COLO829 (cell line): Measurements from ENCODE around the gene C8G.

ENCODE experiments used
- DNase-seq: peaks from one replicate; pipeline ENCODE4 v3.0.0; 2012; ENCODE audit warnings: low spot score

C8G gene

DNA sequence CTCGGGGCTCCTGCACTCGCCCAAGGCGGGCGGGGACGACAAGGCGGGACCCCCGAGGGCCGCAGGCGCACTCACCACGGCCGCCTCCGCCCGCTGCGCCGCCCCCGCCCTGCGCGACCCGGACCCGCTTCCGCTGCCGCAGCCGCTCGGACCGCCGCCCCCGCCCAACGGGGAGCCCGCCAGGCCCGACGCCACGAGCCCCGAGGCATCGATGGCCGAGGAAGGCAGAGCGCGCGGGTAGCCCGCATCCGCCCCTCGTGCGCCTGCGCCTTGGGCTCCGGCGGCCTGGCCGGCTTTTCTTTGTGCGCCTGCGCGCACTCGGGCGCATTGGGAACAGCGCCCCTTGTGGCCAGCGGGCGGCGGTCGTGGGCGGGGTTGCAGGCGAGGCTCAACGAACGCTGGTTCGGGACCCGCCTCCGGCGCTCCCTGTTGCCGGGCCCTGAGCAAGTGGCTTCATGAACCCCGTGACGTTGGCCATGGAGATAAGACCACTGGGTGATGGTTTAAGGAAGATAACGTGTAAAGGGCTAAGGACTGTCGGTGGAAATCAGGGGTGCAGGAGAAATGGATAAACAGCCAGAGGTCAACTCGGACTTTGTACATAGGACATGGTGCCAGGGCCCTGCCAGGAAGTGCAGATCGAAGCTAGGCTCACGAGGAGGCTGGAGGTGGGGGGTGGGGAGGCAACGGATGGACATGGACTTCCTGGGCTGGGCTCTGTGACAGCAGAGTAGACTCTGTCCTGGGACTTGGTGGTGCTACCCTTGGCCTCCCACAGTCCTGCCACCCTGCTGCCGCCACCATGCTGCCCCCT is at the start of gene C8G, which contains the start of gene FBXW5:
Gene C8G (plus strand): TSS at position 725 of the 814 bp plus-strand sequence. CDS start 78 bp downstream, at position 803.
Gene FBXW5 (minus strand): TSS at position 220 of the 814 bp plus-strand sequence. CDS start 655 bp downstream, outside the sequence.
- peak; percentile 98 for DNase-seq

GRCh38 chr9:136896027-136896426 is 49.0 kb upstream of the C8G start:
- no peak for DNase-seq

DNA sequence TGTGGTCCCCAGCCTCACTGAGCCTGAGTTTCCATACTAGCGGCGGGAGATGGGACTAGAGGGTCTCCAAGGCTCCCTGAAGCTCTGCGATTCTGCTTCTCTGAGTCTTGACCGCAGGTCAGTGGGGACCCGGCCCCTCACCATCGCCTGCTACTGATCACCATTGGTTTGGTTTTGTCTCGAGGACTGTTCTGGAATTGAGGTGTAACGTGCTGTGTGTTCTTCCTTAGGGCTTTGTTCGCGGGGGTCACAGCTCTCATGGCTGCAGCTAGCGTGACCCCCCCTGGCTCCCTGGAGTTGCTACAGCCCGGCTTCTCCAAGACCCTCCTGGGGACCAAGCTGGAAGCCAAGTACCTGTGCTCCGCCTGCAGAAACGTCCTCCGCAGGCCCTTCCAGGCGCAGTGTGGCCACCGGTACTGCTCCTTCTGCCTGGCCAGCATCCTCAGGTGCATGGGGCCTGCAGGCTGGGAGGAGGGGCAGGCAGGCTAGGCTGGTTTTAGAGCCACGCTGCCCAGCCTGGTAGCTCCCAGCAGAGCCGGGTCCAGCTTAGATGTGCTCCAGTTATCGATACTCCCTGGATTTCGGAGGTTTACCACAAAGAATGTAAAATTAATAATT is 46.5 kb upstream of the C8G start:
- no peak for DNase-seq

GRCh38 chr9:136899196-136899595 is 45.8 kb upstream of the C8G start:
- no peak for DNase-seq

- no peak for DNase-seq
These were observed 44.5 kb upstream of the C8G start for GRCh38 chr9:136900556-136900955.

DNA sequence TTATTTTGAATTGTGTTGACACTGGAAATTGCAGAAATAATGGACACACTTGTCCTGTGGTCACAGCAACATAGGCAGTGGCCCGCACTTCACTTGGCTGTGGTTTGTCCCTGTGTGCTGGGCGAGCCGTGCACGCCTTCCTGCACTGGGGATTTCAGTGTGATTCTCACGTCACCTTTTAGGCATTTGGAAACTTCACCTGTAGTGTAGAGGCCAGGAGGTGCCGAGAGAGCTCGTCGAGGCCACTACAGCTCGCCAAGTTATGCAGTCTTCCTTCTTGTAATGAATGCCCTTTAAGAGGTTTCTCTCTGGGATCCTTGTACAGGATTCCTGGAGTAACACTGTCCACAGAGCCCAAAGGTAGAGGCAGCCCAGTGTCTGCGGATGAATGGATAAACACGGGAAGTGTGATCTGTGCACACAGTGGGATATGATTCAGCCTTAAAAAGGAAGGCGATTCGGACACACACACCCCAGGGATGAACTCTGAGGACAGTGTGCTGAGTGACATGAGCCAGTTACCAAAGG is 44.0 kb upstream of the C8G start:
- no peak for DNase-seq

DNA sequence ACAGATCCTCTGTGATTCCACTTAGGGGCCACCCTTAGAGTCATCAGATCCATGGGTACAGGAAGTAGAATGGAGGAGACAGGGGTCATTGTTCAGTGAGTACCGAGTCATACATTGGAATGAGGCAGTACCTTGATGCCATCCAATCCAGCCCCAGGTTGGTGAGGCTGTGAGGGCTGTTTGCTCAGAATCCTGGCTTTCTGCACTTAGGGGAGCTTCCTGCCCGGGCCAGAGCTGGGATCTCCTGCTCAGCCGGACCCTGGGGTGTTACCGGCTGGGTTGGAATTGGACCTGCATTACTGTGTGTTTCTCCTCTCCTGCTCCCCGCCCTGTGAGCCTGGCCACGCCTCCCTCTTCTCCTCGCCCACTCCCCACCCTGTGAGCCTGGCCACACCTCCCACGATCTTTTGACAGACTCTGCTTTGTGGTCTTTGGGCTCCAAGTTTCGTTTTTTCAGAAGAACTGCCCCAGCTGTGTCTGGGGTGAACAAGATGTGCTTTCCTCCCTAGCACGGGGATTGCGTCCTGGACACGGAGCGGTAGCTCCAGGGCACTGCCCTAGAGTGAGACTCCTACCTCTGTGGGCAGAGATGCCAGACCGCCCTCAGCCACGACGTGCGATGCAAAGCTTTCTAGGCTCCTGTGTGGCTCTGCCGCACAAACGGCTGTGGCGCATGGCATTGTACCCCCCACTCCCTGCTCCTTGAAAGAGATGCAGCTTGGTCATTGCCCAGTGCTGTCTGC is 43.4 kb upstream of the C8G start:
- peak; percentile 92 for DNase-seq

GRCh38 chr9:136902259-136902821 is 42.7 kb upstream of the C8G start:
- peak; percentile 91 for DNase-seq

DNA sequence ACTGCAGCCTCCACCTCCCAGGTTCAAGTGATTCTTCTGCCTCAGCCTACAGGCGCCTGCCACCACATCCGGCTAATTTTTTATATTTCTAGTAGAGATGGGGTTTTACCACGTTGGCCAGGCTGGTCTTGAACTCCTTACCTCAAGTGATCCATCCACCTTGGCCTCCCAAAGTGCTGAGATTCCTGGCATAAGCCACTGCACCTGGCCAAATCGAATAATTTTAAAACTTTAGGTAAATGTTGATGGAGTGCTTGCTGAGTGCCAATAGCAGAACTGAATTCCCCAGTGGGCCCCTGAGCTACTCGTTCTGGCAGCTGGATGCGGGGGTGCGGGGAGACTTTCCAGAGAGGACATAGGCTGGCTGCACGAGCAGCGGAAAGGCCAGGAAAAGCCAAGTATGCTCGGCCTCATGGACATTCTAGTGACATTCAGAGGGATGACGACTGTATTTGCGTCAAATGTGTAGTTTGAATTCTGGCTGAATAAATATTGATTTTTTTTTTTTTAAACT is 41.9 kb upstream of the C8G start:
- no peak for DNase-seq

DNA sequence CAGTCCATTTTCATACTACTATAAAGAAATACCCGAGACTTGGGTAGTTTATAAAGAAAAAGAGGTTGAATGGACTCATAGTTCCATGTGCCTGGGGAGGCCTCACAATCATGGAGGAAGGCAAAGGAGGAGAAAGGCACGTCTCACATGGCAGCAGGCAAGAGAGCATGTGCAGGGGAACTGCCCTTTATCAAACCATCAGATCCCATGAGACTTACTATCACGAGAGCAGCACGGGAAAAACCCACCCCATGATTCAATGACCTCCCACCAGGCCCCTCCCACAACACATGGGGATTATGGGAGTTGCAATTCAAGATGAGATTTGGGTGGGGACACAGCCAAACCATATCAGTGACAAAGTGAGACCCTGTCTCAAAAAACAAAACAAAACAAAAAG is 38.8 kb upstream of the C8G start:
- no peak for DNase-seq

DNA sequence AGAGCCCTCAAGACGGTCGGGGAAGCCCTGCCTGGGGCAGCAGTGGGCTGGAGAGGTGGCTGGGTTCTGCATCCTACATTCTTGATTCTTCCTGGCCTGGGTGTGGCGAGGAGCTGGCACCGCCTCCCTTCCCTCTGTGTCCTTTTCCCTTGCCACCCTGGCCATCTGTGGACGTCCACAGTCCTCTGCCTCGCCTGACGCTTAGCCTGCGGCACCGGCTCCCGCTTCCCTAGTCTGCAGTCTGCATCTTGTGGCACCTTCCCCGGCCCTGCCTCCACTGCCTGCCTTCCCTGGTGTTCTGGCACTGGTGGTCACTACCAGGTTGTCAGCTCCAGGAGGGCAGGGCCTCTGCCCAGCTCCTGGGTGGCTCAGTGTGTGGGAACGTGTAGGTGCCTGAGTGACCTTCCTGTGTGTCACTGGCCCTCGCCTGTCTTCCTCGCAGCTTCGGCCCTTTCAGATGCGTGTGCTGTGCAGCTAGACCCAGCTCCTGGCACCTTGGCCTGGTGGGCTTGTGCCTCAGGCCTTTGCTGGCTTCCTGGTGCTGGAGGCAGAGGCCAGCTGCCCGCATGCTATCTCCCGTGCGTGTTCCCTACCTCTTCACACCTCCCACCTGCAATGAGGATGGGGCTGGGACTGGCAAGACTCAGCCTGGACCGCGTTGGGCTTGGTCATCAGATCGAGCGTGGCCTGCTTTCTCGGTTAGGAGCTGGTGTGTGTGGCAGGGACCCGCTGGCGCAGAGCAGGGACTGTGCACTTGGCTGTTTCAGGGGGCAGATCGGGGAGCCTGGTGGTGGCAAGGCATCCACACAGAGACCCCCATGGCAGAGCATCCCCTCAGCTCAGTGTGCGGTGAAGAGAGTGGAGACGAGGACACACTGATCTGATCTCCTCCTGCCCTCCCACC is 37.8 kb upstream of the C8G start:
- no peak for DNase-seq

- no peak for DNase-seq
These were observed 34.7 kb upstream of the C8G start for GRCh38 chr9:136910197-136910900.

- DNase-seq = no peak
These were observed 34.2 kb upstream of the C8G start for GRCh38 chr9:136910901-136911245.

DNA sequence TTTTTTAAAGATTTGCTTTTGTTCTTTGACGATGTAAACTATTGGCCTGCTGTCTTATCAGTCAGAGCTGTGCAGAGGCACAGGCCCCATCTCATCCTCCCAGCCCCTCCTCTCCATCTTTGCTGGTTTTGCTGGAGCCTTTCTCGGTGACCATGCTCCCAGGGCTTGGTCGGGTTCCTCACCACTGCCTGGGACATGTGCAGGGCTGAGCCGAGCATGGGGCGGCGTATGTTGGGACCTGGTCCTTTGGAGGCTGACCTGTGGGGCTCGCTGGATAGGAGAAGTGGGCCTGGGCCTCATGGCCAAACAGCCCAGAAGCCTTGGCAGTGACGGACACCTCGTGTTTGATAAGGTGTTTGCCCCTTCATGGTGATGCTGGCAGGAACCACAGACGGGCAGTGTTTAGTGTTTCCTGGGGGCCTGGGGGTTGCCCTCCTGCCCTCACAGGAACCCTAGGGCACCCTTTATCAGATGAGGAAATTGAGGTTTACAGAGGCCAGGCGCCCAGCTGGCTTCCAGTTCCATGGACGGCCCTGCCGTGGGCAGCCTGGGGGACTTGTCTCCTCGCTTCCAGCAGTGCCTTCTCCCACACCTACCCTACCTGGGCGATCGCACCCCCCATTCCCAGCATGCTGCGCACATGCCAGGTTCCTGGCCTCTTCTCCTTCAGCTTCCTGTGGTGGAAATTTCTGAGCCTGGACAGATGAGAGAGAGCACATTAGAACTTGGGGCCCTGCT is 31.2 kb upstream of the C8G start:
- DNase-seq = no peak

- DNase-seq = no peak
These were observed 29.3 kb upstream of the C8G start for GRCh38 chr9:136915632-136916329.

- no peak for DNase-seq
These were observed 28.5 kb upstream of the C8G start for GRCh38 chr9:136916330-136917184.

DNA sequence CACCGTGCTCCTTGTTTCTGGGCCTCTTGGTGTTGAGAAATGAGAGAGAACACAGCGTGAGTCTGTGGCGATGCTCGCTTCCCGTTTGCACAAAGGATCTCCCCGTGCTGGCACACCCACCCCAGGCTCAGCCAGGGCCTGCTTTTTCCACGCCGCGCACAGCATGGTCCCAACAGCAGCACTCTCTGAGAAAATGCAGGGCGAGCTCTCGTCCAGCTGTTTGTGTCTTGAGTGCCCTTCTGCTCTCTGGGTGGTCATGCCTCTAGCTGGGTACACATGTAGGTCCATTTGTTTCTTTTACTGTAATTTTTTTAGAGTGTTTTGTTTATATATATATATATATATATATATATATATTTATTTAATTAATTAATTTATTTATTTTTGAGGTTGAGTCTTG is 27.1 kb upstream of the C8G start:
- no peak for DNase-seq

GRCh38 chr9:136920069-136920468 is 25.0 kb upstream of the C8G start:
- DNase-seq = no peak
